Fibroblast of skin of abdomen (primary cell): ENCODE measurements around the gene C1QTNF7.
A peak's percentile ranks its signal among the peaks of the same experiment; 100 is the strongest.

Experiments
- DNase-seq: peaks from one replicate; pipeline ENCODE4 v3.0.0-alpha.2; 2013

Gene C1QTNF7

GRCh38 chr4:15458616-15459015 lies 30.8 kb downstream of the C1QTNF7 start:
- DNase-seq, result no peak

DNA sequence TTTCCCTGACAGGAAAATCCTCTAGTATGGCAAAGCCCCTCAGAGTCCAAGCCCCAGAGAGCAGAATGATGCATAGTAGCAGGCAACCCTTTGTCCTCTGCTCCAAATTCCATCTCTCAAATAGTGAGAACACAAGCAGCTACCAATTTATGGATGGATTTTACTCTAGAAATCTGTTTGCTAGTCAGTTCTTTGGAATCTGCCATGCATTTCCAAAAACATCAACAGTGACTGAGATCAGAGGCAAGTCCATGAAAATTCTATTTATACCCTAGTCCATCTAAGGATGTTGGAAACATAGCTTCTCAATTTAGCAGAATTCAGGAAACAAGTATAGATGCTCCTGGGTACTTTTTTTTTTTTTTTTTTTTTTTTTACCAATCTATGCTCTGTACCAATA lies 31.9 kb downstream of the C1QTNF7 start:
- DNase-seq, result no peak

DNA sequence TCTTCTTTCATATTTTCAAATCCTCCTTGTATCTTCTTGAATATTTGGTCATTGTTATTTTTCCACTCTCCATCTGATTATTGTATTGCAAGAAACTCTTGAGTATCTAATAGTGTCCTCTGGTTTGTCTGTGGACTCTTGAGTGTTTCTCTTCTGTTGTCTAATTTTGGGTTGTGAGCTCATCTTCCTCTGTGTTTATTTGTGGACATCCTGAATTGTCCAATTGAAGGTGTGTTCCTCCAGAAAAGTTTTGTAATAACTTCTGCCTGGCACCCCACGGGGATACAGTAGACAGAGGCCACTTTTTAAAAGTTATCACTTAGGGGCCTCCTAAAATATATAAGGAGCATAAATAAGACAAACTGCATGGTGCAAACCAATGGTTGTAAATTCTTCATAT lies 38.8 kb downstream of the C1QTNF7 start:
- DNase-seq, result no peak

- peak; percentile 31 for DNase-seq
Observed at GRCh38 chr4:15469402-15470127, 41.7 kb downstream of the C1QTNF7 start, which contains the start of gene CC2D2A. Gene CC2D2A (plus strand): TSS chr4:15469882. CDS start chr4:15475933, 6,051 bp downstream.

- no peak for DNase-seq
Observed at GRCh38 chr4:15470128-15470475, 42.3 kb downstream of the C1QTNF7 start.

GRCh38 chr4:15476396-15476795 lies 48.6 kb downstream of the C1QTNF7 start:
- DNase-seq, result no peak

DNA sequence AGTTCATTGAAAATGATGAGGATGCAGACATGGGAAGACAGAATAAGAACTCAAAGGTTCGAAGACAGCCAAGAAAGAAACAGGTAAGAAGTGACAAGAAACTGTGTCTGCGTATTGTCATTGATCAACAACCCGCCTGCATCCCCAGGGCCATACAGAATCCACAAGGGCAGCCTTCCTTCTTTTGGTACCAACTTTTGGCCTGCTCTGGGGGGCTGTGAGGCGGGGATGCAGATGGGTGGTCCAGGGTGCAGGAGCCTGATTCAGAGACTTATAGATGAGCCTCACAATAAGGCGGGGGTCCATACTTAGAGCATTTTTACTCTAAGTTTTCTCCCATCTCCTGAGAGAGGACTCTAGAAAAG lies 50.9 kb downstream of the C1QTNF7 start:
- no peak for DNase-seq

GRCh38 chr4:15479089-15479912 lies 51.5 kb downstream of the C1QTNF7 start:
- peak; percentile 89 for DNase-seq

GRCh38 chr4:15479913-15480185 lies 52.0 kb downstream of the C1QTNF7 start:
- peak; percentile 30 for DNase-seq

- DNase-seq, result no peak
Observed at GRCh38 chr4:15481961-15482745, 54.3 kb downstream of the C1QTNF7 start.

DNA sequence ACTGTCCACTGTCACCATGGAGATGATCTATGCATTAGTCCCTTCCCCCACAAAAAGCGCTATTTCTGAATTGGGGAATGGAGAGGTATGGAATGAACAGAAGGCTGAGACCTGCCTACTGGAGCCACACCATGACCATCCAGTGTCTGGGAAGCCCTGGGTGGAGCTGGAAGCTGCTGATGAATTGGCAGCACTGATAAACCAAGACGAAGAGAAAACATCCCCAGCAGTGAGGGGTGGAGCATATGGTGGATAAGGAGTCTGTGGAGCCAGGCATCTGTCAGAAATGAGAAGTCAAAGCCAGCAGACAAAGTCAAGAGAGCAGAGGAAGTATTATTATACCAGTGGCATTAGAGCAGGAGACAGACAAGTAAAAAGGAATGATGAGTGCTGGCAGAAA lies 55.0 kb downstream of the C1QTNF7 start:
- no peak for DNase-seq

DNA sequence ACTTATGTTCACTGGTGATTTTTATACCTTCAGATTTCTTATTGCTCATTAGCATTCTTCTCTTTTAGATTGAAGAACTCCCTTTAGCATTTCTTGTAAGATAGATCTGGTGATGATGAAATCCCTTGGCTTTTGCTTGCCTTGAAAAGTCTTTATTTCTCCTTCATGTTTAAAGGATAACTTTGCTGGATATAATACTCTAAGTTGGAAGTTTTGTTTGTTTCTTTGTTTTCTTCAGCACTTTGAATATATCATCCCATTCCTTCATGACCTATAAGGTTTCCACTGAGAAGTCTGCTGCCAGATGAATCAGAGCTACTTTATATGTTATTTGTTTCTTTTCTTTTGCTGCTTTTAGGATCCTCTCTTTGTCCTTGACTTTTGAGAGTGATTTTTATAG lies 60.3 kb downstream of the C1QTNF7 start:
- DNase-seq, result no peak

GRCh38 chr4:15488658-15489470 lies 61.0 kb downstream of the C1QTNF7 start:
- DNase-seq, result peak; percentile 80

DNA sequence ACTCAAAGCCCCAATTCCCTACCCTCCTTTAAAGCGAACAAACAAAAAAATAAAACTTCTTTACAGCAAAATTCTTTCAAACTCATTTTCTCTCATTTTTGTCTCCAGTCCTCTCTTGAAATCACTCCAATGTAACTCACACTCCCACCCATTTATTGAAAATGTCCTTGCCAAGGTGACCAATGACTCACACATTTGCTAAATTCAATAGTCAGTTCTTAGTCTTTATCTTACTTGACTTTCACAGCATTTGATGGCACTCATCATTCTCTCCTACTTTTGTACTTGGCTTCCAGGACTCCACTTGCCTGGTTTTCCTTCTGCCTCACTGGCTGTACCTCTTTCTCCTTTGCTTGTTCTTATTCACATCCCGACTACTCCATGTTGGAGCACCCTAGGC lies 61.7 kb downstream of the C1QTNF7 start:
- no peak for DNase-seq

GRCh38 chr4:15493411-15493810 lies 65.6 kb downstream of the C1QTNF7 start:
- no peak for DNase-seq

DNA sequence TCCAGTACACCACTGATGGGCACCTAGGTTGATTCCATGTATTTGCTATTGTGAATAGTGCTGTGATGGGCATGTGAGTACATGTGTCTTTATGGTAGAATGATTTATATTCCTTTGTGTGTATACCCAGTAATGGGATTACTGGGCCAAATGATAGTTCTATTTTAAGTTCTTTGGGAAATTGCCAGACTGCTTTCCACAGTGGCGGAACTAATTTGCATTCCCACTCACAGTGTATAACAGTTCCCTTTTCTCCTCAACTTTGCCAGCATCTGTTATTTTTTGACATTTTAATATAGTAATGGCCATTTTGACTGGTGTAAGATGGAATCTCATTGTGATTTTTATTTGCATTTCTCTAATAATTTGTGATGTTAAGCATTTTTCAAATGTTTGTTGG lies 67.8 kb downstream of the C1QTNF7 start:
- peak; percentile 18 for DNase-seq
